HG03571 (cell line): ENCODE results near the gene ANKLE1.
A peak's percentile ranks its signal among the peaks of the same experiment; 100 is the strongest.

Experiments used
- ATAC-seq: cut with Tn5 transposase; IDR thresholded peaks from one replicate; pipeline ENCODE4 v1.9.1; 2021; ENCODE audit not compliant: unreplicated experiment

ANKLE1 gene, protein sequence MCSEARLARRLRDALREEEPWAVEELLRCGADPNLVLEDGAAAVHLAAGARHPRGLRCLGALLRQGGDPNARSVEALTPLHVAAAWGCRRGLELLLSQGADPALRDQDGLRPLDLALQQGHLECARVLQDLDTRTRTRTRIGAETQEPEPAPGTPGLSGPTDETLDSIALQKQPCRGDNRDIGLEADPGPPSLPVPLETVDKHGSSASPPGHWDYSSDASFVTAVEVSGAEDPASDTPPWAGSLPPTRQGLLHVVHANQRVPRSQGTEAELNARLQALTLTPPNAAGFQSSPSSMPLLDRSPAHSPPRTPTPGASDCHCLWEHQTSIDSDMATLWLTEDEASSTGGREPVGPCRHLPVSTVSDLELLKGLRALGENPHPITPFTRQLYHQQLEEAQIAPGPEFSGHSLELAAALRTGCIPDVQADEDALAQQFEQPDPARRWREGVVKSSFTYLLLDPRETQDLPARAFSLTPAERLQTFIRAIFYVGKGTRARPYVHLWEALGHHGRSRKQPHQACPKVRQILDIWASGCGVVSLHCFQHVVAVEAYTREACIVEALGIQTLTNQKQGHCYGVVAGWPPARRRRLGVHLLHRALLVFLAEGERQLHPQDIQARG

DNA sequence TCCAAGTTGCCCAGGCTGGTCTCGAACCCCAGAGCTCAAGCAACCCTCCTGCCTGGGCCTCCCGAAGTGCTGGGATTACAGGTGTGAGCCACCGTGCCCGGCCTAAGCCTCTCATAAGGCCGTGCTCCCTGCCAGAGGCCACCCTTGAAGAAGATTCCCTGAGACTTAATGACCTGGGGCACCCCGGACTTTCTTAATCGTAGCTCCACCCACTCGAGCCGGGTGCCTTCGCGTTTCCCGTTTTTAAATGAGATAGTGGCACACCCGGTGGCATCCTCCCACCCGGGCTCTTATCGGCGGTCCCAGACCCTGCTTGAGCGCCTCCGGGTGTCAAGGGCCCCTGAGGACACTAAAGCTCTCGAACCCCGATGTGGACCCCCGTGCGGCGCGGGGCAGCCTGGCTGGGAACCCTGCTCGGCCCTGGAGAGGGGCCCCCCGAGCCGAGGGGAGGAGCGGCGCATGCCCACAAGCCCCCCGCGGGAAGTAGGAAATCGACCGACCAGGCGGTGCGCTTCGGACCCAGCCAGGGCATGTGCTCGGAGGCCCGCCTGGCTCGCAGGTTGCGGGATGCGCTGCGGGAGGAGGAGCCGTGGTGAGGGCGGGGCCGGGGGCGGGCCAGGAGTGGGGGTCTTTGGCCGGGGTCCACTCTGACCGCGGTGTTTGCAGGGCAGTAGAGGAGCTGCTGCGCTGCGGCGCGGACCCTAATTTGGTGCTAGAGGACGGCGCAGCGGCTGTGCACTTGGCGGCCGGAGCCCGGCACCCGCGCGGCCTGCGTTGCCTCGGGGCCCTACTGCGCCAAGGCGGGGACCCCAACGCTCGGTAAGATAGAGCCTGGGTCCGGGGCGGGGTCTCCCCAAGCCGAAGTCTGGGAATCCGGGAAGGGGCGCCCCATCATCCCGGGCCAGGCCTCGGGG lies at the start of gene ANKLE1:
ANKLE1 (plus strand) TSS at position 511 of the 914 bp plus-strand sequence; CDS start at position 531, 20 bp downstream.
- no peak for ATAC-seq

DNA sequence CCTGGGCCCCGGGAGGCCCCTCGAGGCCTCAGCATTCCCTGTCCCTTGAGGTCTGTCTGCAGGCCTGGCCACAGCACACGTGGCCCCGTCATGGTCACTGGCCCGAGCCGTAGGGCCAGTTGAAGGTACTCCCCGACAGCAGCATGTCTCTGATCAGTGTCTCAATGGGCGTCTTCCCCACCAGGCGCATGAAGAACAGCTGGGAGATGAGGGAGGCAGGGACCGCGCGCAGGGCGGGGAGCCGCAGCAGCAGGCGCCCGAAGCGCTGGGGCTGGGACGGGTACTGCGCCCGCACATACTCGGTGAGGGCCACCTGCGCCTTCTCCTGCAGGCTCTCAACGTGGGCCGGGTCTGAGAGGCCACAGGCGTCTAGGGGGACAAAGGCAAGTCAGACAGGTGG lies 49.4 kb upstream of the ANKLE1 start:
- no peak for ATAC-seq

DNA sequence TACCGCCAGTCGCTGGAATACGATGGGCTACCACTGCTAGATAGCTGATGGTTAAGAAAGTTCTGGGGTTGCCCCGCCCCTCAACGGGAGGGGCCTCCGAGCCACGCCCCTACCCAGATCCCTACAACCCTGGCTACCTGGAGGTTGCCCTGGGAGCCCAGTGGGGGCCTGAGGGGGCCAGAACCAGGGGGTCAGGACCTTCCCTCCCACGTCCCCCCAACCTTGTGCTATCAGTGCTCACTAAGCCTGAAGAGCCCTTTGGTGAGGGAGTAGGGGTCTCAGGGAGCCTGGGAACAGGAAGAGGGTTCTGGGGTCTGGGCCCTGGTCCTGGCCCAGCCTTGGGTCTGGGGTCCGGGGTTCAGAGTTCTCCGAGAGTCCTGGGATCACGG lies 46.8 kb upstream of the ANKLE1 start:
- ATAC-seq: no peak

DNA sequence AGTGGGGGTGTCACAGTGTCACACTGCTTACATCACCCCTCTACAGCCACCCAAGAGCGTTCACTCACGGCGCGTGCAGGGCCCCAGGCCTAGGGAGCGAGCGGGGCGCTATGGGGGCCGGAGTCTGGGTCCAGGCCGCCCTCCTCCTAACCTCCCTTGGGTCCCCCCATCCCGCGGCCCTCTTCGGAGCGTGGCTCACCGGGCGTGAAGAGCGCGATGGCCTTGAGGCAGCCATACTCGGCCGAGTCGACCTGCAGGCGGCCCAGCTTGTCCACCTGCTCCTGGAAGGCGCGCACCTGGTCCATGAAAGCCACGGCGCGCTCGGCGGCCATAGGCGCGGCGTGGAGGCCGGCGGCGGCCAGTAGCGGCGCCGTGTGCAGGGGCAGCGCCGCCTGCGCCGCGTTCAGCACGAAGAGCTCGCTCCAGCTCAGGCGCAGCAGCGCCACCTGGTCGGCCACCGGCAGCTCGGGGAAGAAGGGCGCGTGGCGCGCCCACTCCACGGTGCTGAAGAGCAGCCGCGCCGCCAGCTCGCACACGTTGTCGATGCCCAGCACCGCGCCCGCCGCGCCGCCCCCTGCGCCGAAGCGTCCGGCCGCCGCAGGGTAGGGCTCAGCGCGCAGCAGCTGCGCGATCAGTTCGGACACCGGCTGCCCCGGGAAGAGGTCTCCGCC lies 46.3 kb upstream of the ANKLE1 start:
- peak; percentile 65 for ATAC-seq

DNA sequence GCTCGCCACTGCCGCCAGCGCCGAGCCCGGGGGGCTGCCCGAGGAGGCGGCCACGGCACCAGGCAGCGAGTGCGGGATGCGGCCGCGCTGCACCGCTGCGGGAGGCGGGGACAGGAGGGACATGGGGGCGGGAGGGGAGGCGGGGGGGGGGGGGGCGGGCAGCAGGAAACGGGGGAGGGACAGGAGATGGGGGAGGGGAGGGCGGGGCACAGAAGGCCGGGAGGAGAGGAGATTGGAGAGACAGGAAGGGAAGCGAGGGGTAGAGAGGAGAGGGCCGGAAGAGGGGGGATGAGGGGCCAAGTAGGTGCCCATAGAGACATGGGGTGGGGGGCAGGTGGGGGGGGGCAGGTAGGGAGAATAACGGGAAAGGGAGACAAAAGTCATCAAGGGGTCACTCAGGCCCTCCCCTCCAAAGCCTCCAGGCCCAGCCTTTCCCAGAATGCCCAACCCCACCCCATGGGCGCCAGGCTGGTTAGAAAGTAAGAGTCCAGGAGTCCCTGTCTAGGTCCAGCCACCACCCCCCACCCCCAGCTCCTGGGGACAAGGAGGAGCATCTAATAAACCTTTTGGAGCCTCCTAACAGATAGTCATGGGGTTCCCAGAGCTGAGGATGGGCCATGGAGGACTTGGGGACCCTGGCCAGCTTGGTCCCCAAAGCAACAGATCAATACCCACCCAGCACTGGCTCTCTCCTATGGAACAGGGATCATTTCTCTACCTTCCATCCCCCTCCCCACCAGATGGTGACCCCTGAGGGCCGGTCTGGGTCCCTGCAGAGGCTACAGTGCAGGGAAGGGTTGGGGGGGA lies 45.5 kb upstream of the ANKLE1 start:
- no peak for ATAC-seq

DNA sequence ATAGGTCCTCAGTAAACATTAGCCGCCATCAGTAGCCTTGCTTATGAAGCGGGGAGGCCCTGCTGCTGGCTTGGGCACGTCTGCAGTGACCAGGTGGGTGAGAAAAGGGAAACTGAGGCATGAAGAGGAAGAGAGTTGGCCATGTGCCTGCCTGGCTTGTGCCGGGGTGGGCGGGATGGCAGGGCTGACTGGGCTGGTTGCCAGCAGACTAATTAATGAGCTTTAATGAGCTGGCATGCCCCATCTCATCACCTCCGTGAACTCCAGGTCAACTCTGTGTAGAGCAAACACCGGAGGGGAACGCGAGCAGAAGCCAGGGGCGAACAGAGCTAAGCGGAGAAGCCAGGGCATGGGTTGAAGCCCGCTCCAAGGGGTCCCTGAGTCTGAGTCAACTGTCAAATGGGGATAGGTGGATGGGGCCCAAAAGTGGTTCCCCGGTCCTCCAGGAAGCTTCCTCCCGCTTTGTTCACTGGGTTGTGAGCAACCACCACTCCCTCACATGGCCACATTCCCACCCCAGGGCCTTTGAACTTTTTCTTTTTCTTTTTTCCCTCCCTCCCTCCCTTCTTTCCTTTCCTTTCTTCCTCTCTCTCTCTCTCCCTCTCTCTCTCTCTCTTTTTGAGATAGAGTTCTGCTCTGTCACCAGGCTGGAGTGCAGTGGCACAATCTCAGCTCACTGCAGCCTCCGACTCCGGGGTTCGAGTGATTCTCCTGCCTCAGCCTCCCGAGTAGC lies 44.7 kb upstream of the ANKLE1 start:
- no peak for ATAC-seq

DNA sequence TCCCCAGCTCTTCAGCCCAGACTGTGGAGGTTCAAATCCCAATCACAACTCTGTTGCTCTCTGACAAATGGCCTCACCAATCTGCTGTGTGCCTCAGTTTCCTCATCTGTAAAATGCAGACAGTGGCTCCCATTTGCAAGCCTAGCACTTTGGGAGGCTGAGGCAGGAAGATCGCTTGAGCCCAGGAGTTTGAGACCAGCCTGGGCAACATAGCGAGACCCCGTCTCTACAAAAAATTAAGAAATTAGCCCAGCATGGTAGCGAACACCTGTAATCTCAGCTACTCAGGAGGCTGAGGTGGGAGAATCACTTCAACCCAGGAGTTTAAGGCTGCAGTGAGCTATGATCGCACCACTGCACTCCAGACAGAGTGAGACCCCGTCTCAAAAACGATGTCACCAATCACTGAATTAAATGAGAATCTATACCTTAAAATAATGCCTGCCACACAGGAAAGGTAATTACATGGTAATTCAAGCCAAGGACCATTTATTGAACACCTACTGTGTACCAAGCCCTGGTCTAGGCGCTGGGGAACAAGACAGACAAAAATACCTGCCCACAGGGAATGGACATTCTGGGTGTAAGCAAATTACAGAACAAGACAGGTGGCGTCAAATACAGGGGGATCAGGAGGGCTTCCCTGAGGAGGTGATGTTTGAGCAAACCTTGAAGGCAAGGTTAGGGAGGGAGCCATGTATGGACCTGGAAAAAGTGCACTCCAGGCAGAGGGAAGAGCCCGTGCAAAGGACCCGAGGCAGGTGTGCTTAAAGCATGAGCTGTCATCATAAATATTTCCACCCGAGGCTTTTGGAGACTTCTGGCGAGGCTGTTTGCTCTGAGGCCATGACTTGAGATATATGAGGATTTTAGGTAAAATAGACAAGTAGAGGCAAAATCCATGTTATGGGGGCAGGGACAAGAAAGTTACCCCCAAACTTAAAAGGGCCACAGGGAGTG lies 43.7 kb upstream of the ANKLE1 start:
- no peak for ATAC-seq

DNA sequence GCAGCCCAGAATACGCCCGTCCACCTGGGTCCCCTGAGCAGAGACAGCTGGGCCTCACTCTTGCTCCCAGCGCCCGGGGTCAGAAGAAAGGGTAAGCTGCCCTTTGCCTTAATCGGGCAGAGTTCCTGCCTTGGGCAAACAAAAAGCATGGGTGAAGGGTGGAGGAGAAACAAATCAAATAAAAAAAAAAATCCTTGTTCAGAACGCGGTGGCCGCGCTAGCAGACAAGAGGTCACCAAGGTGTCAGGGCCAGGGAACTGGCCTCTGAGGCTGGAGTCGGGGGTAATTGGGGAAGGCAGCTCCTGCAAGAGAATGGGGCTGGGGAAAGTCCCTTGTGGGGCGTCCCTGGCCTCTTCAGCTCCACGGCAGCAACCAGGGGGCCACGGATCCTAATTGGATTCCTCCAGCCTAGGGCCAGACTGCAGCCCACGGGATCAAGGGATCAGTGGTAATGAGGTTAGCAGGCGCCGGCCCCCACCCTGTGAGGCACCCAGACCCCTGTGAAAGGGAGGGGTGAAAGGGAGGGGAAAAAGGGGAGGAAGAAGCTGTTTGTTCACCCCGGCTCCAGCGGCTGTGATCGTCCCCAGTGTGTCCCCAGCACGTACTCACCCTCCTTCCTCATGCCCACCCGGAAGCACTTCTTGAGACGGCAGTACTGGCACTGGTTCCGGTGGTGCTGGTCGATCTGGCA lies 41.5 kb upstream of the ANKLE1 start:
- no peak for ATAC-seq

DNA sequence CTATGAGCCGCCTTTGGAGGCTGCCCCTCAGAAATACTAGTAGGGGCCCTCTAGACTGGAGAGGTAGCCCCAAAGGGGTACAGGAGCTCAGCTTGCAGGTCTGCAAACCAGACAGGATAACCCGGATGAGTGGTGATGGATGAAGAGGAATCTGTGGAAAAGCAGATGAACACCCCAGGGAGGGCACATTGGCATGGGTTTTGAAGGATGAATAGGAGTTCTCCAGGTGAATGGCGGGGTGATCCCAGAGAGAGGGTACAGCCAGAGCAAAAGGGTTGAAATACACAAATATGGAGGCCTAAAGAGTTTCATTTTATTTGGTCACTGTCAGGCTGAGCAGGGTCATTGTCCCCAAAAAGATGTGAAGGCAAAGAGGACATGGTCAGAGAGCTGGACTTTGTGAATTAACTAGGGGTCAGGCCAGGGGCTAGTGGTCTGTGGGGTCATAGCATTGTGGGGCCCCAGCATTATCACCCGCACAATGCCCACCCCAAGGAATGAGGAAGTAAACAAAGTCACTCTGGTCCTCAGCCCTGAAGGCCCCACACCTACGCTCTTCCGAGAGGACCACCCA lies 40.8 kb upstream of the ANKLE1 start:
- ATAC-seq: no peak

DNA sequence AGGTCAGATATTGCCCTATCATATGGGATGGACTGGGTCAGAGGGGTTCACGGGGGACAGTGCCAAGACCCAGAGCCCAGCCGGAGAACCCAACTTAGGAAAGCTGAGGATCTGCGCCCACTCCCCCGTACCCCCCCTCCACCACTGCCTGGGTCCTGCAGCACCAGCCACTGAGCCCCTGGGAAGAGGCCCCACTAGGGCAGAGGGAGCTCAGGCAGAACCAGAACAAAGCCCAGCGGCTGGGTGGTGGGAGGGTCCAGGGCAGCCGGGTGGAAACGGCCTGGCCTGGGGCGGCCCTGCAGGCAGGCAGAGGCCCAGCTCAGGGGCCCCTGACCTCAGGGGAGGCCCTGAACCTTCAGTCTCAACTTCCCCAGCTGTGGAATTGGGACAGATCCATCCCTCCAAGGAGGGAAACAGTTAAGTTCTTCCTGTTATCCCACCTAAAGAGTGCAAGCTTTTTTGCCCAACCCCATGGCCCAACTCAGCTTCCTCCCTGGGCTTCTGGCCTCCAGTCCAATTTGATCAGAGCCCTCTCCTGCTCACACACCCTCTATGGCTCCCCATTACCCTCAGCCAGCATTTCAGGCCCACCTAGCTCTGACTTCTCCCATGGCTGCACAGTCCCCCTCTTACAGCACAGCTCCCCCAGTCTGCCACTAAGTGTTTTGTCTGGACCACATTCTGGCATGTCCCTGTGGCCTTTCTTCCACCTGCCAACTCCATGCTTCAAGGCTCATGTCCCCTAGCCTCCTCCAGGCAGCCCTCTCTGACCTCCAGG lies 39.1 kb upstream of the ANKLE1 start:
- no peak for ATAC-seq

DNA sequence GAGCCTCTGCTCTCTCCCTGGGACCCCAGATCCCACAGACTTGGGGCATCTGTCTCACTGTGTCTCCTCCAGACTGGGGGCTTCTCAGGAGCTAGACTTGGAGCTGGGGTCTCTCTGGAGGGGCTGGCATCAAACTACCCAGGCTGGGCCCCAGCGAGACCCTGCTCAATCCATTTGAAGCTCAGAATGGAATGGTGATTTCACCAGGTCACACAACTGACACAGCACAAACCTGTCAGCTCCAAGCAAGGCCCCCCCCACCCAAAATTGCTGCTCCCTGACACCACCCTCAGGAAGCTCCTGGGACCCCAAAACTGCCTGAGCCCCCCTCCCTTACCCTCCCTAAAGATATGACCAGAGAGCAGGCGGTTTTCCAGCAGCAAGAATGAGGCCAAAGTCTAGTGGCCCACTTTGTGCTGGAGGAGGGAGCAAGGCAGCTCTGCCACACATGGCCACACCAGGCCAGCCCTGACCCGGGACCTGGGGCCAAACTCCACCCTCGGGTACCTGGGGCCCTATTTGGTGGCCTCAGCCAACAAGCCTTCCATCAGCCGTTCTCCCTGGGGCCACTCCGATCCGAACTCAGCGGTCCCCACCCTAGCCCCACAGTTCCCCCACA lies 38.4 kb upstream of the ANKLE1 start:
- no peak for ATAC-seq

DNA sequence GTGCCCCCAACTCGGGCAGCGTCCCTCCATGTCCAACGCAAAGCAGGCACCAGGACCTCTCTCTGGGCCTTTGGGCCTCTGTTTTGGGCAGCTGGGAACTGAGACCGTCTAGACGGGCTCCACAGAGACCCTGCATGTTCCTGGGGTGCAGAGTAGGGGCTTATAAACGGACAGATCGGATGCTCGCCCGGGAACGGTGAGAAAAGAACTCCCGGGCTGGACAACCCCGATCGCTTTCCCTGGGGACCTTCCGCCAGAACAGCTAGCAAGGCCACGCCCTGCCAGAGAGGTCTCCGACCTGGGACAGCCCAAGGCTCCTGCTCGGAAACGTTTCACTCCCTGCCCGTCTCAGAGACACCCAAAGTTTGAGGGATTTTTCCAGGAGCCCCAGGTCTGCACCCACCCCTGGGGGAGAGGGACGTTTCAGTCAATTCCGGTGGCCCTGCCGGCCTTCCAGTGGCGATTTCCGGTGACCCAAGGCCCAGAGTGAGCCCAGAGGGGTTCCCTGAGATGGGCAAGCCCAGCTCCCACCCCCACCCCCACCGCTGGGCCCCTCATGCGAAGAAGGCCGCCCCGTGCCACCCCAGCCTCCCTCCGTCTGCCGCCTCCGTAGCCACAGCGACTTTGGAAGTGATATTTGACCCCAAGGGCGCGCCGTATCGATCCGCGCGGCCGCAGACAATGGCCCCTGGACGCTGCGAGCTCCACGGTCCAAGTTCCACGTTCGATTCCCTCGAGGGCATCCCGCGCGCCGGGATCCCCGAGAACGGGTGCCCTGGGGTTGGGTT lies 37.7 kb upstream of the ANKLE1 start:
- ATAC-seq: no peak

DNA sequence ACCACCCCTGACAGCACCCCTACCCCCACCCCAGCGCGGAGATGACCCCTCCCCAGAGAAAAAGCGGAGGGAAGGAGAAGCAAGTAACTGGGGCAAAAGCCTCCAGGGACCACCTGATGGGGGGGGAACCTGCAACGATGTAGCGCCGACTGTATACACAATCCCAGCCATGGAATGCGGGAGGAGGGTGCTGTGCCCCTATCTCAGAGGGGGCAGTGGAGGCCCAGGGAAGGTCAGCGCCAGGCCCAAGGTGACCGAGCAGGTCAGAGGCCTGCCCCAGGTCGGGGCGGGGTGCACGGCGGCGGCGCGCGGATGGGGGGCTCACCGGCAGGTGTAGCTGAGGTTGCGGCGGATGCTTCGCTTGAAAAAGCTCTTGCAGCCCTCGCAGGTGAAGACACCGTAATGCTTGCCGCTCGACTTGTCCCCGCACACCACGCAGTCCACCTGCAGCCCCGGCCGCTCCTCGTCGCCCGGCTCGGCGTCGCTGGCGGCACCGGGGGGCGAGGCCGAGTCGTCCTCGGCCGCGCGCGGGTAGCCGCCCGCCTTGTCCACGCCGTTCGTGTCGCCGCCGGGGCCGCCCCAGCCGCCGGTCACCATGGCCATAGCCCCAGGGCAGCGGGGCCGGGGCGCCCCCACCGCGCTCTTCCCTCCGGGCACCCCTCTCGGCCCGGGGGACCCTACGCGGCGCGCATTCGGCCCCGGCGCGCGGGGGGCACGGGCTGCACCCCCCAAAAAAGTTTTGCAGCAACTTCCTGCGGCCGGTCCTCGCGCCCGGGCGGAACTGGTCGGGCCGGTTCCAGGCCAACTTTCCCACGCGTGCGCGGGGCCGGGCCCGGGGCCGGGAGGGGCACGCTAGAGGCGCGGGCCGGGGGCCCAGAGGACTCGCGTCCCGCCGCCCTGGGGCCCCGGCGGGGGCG lies 36.8 kb upstream of the ANKLE1 start:
- ATAC-seq: peak; percentile 22

DNA sequence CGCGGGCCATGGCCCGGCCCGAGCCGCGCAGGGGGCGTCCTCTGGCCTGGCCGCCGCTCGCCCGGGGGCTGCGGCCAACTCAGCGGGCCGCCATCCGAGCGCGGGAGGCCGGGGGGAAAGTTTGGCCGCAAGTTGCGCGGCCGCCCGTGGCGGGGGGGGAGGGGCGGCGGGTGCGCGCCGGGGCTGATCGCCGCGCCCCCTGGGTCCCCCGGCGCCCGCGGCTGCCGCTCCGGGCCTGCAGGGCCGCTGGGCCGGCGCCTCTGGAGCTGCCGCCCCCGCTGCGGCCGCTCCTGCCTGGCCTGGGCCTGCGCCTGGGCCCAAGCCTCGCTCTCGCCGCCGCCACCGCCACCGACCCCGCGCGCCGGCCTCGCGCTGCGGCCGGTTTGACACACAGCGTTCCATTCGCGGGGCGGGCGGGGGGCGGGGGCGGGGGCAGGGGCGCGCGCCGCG lies 36.1 kb upstream of the ANKLE1 start, which contains the start of gene NR2F6:
NR2F6 (minus strand) TSS at position 385 of the 450 bp plus-strand sequence. CDS start 699 bp downstream, outside the sequence.
- ATAC-seq: no peak
